NCI-H510A (cell line): Measurements from ENCODE around the gene PSMB11.

Source experiments
- DNase-seq: peaks from one replicate; lab custom pipeline; 2025; lab: John Stamatoyannopoulos, UW

The PSMB11 gene

DNA sequence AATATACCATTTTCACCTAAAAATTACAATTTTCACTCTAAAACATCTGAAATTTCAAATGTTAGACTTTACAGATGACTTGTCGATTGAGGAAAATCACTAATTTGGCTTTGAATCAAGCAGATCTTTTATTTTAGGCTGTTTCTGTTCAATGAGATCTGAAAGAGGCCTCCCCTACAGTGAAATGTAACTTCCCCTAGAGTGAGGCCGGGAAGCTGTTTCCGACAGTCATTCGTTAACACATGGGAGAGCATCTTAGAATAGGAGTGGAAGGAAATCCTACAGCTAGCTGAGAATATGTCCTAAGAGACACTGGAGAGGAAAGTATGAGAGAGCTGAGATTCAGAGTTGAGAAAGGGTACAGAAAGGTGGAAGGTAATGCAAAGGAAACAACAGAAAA lies 26.4 kb upstream of the PSMB11 start:
- DNase-seq, result no peak

DNA sequence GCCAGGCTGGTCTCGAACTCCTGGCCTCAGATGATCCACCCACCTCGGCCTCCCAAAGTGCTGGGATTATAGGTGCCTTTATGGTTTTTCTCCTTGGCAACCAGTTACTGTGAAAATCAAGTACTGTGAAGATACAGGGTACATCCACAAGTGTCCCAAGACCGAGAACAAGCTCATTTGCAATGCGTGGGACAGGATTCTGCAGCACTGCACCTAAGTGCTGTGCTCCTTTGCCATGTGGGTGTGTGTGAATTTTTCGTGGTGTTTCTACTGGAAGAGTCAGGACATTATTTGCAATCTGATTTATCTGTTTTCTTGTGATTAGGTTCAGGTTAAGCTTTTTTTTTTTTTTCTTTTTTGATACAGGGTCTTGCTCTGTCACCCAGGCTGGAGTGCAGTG lies 24.9 kb upstream of the PSMB11 start:
- DNase-seq, result no peak

DNA sequence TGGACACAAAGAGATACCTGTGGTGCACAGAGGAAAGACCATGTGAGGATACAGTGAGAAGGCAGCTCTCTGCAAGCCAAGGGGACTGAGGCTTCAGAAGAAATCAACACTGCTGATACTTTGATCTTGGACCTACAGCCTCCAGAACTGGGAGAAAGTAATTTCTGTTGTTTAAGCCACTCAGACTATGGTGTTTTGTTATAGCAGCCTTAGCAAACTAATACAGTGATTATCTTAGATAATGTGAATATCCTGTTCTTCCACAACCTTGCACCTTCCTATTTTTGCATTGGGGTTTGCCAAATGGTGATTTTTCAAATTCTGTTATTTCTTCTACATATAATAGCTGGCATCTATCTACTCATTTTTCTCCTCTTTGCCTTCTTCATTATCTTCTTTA lies 23.9 kb upstream of the PSMB11 start:
- no peak for DNase-seq

DNA sequence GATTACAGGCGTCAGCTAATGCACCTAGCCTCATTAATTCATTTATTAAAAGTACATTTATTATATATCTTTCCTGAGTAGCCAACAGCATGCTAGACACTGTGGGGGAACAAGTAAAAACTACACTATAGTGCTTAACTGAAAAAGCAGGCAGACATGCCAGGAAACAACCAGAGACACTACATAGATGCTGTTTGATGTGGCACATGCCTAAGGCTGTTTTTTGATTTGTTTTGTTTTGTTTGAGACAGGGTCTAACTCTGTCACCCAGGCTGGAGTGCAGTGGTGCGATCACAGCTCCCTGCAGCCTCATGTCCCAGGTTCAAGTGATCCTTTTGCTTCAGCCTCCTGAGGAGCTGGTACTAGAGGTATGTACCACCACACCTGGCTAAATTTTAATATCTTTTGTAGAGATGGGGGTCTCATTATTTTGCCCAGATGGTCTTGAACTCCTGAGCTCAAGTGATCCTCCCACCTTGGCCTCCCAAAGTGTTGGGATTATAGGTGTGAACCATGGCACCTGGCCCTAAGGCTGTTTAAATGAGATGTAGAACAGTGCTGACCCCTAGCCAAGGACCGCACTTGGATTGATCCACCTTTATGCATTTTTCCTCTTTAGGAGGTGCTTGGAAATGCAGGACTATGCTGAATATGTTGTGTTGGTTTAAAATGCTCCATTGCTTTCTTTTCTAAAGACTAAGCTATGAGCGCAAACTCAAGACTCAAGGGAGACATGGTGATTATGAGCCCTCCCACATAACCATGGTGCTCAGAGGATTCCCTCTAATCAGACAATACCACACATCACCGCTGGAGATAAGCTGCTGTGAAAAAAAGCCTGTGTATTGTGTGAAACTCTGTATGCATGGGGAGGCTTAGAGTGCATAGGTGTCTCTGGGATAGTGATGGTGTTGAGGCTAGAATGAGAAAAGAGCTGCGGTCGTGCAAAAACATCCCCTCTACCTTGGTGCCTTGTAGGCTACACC lies 21.6 kb upstream of the PSMB11 start:
- DNase-seq, result no peak

DNA sequence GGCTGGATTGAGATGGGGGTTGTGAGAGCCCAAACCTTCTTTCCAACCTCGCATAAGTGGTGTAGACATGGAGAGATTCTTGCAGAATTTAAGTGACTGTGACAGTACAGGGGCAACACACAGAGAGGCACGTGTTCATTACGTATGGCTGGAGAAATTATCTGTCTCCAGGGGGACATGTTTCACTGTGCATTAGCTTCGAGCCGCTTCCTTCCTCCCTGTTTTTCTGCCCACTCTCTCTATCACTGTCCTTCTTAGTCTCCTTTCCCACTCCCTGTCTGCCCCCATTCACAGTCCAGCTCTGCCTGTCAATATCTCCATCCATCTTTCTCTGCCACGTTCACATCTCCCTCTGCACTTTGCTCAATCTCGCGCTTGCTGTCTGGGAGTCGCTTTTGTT lies 20.6 kb upstream of the PSMB11 start:
- DNase-seq, result no peak

DNA sequence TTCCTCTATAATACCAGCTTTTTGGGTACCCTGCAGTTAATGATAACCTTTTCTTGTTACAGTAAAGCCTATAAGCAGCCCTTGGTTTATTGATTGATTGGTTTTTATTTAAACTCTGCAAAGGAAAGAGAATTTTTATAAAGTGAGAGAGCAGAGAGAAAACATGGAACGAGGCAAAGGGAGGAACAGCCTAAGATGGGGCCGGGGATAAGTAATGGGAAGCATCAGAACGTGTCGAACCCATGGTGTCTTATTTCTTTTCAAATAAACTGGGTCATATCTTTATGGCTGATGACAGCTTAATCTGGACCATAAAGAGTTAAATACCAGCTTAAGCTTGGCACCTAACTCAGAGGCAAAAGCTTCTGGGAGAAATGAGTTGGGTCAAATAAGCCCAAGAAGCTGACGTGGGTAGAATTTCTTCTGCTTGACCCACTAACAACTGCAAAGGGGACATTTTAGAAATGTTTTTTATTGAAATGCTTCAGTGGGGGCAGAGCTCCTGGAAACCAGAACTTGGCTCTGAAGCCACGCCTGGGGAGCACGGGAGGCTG lies 20.0 kb upstream of the PSMB11 start:
- no peak for DNase-seq

DNA sequence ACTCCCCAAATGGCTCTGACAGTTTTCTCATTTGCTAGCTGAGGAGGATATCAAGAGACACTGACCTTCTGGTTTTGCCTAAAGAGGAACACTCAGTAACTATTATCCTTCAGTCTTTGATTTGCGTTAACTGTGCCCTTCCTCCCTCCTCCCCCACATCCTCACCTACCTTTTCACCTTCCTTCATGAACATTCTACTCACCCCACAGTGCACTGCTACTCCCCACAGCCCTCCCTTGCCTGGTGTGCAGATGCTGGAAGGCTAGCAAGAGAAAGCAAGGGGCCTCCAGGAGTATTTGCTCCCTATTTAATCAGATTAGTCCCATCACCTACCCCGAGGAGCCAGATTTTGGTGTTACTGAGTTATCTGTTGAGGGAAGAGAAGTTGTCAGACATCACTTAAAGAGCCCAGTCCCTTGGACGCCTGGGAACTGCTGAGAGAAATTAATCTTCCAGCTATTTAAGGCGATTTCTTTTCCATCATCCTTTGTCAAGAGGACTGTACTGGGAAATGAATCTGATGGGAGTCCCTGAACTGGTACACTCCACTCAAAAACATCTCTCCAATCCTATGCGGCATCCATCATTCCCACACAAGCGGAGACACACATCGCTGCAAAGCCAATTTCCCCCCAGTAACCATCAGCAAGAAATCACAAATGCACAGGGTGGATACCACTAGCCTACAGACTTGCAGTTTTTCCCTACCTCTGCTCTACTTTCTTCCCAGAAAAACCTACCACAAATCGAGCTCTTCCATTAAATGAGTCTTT lies 18.8 kb upstream of the PSMB11 start:
- DNase-seq, result no peak

DNA sequence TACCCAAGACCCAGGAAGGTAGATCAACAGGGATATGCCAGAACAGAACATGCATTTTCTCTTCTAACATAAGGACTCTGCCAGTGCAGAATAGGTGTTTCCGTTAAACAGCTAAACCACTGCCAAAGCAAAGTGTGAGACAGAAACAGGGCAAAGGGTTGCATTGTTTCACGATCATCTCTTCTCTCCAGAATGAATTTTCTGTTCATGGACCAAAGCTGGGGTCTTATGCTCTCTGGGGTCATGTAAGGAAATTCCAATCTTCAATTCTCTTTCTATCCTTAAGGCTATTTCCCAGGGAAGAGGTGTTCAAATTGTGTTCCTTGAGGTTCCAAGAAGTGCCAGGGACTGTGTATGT lies 18.2 kb upstream of the PSMB11 start:
- DNase-seq, result no peak

GRCh38 chr14:23024612-23025075 lies 17.4 kb upstream of the PSMB11 start:
- no peak for DNase-seq

DNA sequence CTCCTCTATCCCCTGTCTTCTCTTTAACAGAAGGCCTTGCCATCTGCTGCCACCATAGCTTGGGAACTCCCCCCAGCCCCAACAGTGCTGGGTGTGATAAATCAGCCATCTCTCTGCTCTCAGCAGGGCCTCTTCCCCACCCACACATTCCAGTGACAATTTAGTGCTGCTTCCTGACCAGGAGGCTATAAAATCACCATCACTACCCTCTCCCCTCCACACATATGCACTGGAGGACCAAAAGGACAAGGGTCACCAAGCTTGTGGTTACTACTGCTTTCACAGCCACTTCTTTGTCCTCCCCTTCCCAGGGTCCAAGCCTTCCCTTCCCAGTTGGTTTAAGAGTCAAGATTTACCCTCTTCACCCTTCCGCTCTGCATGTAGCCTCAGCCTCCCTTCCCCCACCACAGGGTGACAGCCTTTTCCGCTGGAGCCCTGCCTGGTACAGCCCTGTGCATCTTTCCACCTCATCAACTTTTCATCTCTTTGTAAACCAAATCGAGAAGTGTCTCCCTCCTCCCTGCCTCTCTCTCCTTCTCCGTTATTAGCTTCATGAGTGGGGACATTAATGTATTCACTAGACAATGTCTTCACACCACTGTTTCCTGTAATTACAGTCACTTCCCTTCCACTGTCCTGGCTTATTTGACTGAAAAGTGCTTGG lies 16.7 kb upstream of the PSMB11 start:
- no peak for DNase-seq

DNA sequence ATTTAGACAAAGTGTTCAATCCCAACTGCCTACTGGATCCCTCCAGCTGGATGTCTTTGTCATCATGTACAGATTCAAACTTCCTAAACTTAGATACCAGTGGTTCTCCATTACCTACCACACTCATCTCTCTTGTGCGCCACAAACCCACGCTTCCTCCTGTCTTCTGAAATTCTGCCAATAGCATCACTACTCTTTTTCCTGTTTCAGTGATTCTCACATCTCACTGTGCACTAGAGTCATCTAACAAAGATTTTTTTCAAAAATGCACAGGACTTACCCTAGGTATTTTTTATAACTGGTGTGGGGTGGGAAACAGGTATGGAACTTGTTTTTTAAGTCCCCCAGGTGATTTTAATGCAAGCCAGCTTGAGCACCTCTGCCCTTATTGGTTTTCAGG lies 13.2 kb upstream of the PSMB11 start:
- DNase-seq, result no peak

DNA sequence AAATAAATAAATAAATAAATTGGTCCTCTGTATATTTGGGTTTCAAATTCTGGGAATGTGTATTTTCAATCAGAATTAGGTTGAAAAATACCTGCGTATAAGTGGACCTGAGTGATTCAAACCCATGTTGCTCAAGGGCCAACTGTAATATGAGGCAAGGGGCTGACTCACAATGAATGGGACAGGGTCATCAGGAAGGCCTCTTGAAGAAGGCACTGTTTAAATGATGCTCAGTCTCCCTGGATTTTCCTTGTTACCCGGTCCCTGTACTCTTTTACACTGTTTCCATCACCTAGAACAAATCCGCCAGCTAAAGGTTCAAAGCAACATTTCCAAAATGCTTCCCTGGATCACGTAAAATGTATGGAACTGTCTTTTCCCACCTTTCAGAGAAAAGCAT lies 11.1 kb upstream of the PSMB11 start:
- DNase-seq, result no peak

DNA sequence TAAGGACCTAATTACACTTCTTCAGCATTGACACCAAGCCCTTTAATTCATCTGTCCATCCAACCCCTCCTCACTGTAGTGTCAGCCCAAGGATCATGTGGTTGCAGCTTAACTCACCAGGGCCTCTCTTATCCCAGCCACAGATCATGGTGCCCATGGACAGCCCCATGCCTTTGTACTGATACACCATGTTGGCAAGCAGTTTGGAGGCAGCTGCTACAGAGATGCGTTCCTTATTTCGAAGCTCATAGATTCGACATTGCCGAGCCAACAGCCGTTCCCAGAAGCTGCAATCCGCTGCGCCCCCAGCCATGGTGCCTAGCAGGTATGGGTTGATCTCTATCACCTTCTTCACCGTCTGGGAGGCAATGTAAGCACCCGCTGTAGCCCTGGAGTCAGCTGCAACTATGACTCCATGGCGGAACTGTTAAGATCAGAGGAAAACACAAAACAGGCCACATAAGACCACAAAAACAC lies 8.7 kb upstream of the PSMB11 start:
- DNase-seq, result no peak

DNA sequence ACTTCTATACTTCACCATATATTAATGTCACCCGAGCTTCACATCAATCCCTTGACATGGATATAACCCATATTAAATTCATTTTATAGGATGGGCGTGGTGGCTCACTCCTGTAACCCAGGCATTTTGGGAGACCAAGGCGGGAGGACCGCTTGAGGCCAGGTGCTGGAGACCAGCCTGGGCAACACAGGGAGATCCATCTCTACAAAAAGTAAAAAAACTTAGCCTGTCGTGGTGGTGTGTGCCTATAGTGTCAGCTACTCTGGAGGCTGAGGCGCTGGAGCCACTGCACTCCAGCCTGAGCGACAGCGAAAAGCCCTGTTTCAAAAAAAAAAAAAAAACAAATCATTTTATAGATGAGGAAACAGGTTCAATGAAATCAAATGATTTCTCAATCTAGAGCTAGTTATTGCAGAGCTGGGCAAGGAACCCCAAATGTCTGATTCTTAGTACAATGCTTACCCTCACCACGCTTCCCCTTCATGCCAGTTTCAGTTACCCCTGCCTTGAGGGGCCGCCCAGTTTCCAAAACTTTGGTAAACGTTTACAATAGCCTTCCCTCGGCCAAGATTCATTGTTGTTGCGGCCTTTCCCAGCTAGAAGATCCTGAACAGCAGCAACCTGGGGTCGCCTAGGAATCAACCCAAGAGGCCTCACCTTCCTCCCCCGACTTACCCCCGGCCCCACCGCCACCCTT lies 8.1 kb upstream of the PSMB11 start:
- no peak for DNase-seq

- DNase-seq, result no peak
These were observed 7.3 kb upstream of the PSMB11 start, which contains the start of gene PSMB5 for GRCh38 chr14:23034498-23035302. PSMB5 (minus strand) TSS chr14:23034900; CDS start chr14:23034881, 19 bp downstream.

DNA sequence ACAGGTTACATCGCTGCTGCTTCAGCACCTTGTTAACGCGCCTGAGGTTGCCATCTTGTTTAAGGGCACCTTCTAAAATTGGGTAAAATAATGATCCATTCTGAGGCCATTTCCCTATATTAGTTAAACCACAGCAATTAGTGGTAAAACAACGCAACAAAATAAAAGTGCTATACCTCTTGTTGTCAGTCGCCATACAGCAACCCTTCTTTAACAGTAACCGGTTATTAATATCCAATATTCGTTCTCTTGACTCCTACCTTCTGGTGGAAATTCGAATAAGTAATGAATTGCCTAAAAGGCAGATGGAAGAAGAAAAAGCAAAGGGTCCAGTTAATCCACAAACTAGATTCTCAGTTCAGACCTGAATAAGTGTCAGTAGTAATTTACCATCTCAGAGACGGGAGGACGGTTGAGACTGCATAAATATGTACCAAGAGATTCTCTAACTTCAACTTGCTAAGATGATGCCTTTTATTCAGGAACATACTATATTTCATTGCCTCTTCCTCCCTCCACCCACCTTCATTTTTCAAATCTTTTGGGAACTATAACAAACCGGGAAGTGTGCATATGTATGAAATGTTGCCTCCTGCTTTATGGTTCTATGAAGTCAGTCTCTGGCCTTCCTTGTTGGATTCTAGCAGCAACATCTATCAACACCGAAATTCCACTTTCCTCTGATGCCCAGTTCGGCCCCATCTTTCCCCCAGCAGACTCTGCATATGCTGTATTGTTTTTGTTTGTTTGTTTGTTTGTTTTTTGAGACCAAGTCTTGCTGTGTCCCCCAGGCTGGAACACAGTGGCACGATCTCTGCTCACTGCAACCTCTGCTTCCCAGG lies 6.5 kb upstream of the PSMB11 start:
- no peak for DNase-seq

- DNase-seq, result no peak
These were observed 1.9 kb upstream of the PSMB11 start for GRCh38 chr14:23040100-23040499.

- no peak for DNase-seq
These were observed 283 bp upstream of the PSMB11 start for GRCh38 chr14:23041729-23042128.

DNA sequence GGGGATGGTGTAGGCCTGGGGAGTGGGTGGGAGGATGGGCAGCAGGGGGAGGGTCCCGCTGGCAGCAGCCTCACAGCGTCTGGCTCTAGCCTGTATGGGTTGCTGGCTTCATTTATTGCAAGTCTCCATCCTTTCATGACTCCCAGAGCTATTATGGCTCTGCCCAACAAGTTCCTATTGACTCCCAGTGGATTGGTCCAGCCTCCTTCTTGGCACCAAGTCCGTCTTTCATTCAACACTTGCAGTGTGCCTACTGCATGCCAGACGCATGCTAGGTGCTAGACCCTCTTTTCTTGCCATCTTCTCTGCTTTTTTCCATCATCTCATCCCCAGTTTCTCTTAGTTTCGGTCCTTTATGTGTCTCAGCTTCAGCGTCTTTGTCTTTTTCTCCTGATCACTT lies 1.1 kb downstream of the PSMB11 start:
- DNase-seq, result no peak

GRCh38 chr14:23043754-23044153 lies 1.7 kb downstream of the PSMB11 start:
- DNase-seq, result no peak
